K562 (cell line): ENCODE measurements around the gene CFAP97D2. TPM values are rescaled to one million over a fixed set of nuclear protein-coding genes. Genes with fewer than 3 reads are reported as not detected.

ENCODE experiments used
- AFF4 ChIP-seq: sonication (generic); formaldehyde crosslinking; IDR thresholded peaks from 2 replicates; pipeline ENCODE4 v1.8.0; 2023; ENCODE audit warnings: mild to moderate bottlenecking, missing genetic modification reagents
- ETS1 ChIP-seq: conservative IDR thresholded peaks from 2 replicates; pipeline ENCODE4 v1.6.1; 2011; ENCODE audit warnings: low read depth, mild to moderate bottlenecking, low read length; ENCODE audit not compliant: control insufficient read depth
- KDM2B ChIP-seq: fragments of 250-450 bp; sonication (Bioruptor Pico); IDR thresholded peaks from 2 replicates; pipeline ENCODE4 v1.8.0; 2021; ENCODE audit warnings: mild to moderate bottlenecking, moderate library complexity
- MTF1 ChIP-seq: fragments of 250-450 bp; sonication (Bioruptor Pico); IDR thresholded peaks from 2 replicates; pipeline ENCODE4 v1.9.0; 2021; ENCODE audit warnings: moderate library complexity, mild to moderate bottlenecking, inconsistent platforms, borderline replicate concordance
- POLR2G ChIP-seq: fragments of 200-400 bp; formaldehyde crosslinking; IDR thresholded peaks from 2 replicates; pipeline ENCODE4 v1.6.1; 2017; ENCODE audit warnings: low read depth, mild to moderate bottlenecking, antibody characterized with exemption, low read length, moderate library complexity
- RHOXF2B ChIP-seq: fragments of 250-450 bp; sonication (Bioruptor Pico); conservative IDR thresholded peaks from 2 replicates; pipeline ENCODE4 v1.5.1; 2021
- SMAD3 ChIP-seq: fragments of 450-650 bp; formaldehyde crosslinking; conservative IDR thresholded peaks from 2 replicates; pipeline ENCODE4 v1.4.0; 2020; ENCODE audit warnings: mild to moderate bottlenecking
- STAG1 ChIP-seq: sonication (generic); formaldehyde crosslinking; IDR thresholded peaks from 2 replicates; pipeline ENCODE4 v1.5.0; 2020; ENCODE audit warnings: missing genetic modification reagents, borderline replicate concordance
- TFE3 ChIP-seq: fragments of 450-650 bp; formaldehyde crosslinking; IDR thresholded peaks from 2 replicates; pipeline ENCODE4 v1.4.0; 2020; ENCODE audit warnings: mild to moderate bottlenecking, mixed read lengths
- ZNF121 ChIP-seq: sonication (generic); formaldehyde crosslinking; conservative IDR thresholded peaks from 2 replicates; pipeline ENCODE4 v1.8.0; 2022; ENCODE audit warnings: missing genetic modification reagents
- ZNF143 ChIP-seq: sonication (generic); formaldehyde crosslinking; IDR thresholded peaks from 2 replicates; pipeline ENCODE4 v1.9.0; 2022; ENCODE audit warnings: mild to moderate bottlenecking, missing genetic modification reagents
- ZNF175 ChIP-seq: fragments of 200-800 bp; sonication (Bioruptor generic); IDR thresholded peaks from 2 replicates; pipeline ENCODE4 v1.6.1; 2016; ENCODE audit warnings: low read depth, mild to moderate bottlenecking, missing genetic modification characterization, missing compliant biosample characterization
- ZNF347 ChIP-seq: fragments of 450-650 bp; formaldehyde crosslinking; IDR thresholded peaks from 2 replicates; pipeline ENCODE4 v1.4.0; 2020; ENCODE audit warnings: low read depth, mild to moderate bottlenecking, moderate library complexity
- polyA plus RNA-seq, 8 experiments: library from polyadenylated mRNA; depleted of rRNA in 4 of 8; stranded (reverse) in 5 of 8; unstranded in 3 of 8; fragments of >200 nt; fragmentation: Nextera tagmentation in 2 of 8; fragmentation: Illumina TruSeq in 1 of 8; extraction: Ambion mirVana in 2 of 8; extraction: Trizol in 1 of 8; gene quantifications; 2 replicates each; pipeline versions ENCODE4 v1.2.1 to v1.2.3, GENCODE V29; 2011 to 2014; ENCODE audit warnings: inconsistent platforms in 1 of 8, missing spikeins in 1 of 8
- total RNA-seq, 7 experiments: library from RNA; depleted of rRNA in 6 of 7; stranded (reverse); fragments of >200 nt in 6 of 7; fragmentation: Illumina TruSeq in 2 of 7; extraction: Trizol in 2 of 7; gene quantifications; 2 replicates each; pipeline versions ENCODE4 v1.2.1 to v1.2.3, GENCODE V29; 2011 to 2021; ENCODE audit warnings: low replicate concordance in 1 of 7
- TF ChIP-seq, protein P1 (sequence below): fragments of 450-650 bp; IDR thresholded peaks from 2 replicates; pipeline ENCODE4 v1.6.1; 2018; ENCODE audit not compliant: partially characterized antibody
- TF ChIP-seq, protein P2 (sequence below): sonication (generic); formaldehyde crosslinking; IDR thresholded peaks from 2 replicates; pipeline ENCODE4 v1.8.1; 2023; ENCODE audit warnings: mild to moderate bottlenecking, missing genetic modification reagents

CFAP97D2 gene
- total and polyA plus RNA-seq, 9 of the 15 experiments (the other 6 are each of a cell fraction or from before 2014, with no cell fraction given) = not detected

- TF ChIP-seq, protein P1, sequence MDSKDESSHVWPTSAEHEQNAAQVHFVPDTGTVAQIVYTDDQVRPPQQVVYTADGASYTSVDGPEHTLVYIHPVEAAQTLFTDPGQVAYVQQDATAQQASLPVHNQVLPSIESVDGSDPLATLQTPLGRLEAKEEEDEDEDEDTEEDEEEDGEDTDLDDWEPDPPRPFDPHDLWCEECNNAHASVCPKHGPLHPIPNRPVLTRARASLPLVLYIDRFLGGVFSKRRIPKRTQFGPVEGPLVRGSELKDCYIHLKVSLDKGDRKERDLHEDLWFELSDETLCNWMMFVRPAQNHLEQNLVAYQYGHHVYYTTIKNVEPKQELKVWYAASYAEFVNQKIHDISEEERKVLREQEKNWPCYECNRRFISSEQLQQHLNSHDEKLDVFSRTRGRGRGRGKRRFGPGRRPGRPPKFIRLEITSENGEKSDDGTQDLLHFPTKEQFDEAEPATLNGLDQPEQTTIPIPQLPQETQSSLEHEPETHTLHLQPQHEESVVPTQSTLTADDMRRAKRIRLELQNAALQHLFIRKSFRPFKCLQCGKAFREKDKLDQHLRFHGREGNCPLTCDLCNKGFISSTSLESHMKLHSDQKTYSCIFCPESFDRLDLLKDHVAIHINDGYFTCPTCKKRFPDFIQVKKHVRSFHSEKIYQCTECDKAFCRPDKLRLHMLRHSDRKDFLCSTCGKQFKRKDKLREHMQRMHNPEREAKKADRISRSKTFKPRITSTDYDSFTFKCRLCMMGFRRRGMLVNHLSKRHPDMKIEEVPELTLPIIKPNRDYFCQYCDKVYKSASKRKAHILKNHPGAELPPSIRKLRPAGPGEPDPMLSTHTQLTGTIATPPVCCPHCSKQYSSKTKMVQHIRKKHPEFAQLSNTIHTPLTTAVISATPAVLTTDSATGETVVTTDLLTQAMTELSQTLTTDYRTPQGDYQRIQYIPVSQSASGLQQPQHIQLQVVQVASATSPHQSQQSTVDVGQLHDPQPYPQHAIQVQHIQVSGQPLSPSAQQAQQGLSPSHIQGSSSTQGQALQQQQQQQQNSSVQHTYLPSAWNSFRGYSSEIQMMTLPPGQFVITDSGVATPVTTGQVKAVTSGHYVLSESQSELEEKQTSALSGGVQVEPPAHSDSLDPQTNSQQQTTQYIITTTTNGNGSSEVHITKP = no peak
- TF ChIP-seq ZNF347 (no peak), ZNF143 (CRISPR knock-in tag) (no peak), KDM2B (CRISPR knock-in tag) (no peak), ETS1 (no peak), MTF1 (CRISPR knock-in tag) (no peak), SMAD3 (CRISPR knock-in tag) (no peak), ZNF175 (CRISPR knock-in tag) (no peak), ZNF121 (CRISPR knock-in tag) (no peak), POLR2G (no peak), RHOXF2B (CRISPR knock-in tag) (no peak), TFE3 (peak; percentile 69), STAG1 (CRISPR knock-in tag) (no peak), AFF4 (no peak)
- TF ChIP-seq, protein P2, sequence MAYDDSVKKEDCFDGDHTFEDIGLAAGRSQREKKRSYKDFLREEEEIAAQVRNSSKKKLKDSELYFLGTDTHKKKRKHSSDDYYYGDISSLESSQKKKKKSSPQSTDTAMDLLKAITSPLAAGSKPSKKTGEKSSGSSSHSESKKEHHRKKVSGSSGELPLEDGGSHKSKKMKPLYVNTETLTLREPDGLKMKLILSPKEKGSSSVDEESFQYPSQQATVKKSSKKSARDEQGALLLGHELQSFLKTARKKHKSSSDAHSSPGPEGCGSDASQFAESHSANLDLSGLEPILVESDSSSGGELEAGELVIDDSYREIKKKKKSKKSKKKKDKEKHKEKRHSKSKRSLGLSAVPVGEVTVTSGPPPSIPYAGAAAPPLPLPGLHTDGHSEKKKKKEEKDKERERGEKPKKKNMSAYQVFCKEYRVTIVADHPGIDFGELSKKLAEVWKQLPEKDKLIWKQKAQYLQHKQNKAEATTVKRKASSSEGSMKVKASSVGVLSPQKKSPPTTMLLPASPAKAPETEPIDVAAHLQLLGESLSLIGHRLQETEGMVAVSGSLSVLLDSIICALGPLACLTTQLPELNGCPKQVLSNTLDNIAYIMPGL (CRISPR knock-in tag) = no peak
Measured at GRCh38 chr13:114179087-114179658, at the start of gene CFAP97D2 (continued).
